Erythroblast (primary cell): ENCODE data around the gene PTPRCAP.

Source experiments
- GATA1 ChIP-seq: IDR thresholded peaks from 2 replicates; pipeline ENCODE4 v1.6.1; 2011; ENCODE audit warnings: low read depth, mild to moderate bottlenecking, control low read depth, low read length, moderate library complexity
- POLR2A ChIP-seq: IDR thresholded peaks from 2 replicates; pipeline ENCODE4 v1.6.1; 2011; ENCODE audit warnings: mild to moderate bottlenecking, low read length

GRCh38 chr11:67445515-67445914 is 8.0 kb upstream of the PTPRCAP start:
- TF ChIP-seq POLR2A = no peak
- no peak for TF ChIP-seq GATA1
